A673 (cell line): Measurements from ENCODE around the gene PI16. TPM values are rescaled to one million over a fixed set of nuclear protein-coding genes. Genes with fewer than 3 reads are reported as not detected.

Experiments
- BruUV-seq: library from RNA; stranded (reverse); fragments of 400-500 nt; replicated peaks from 2 replicates; lab custom pipeline; 2021; lab: Mats Ljungman, UMichigan
- CTCF ChIA-PET: fragments of 300-600 bp; sonication (Branson Sonifier 250); formaldehyde crosslinking; loops from one replicate; lab custom pipeline; 2022; ENCODE audit warnings: antibody characterized with exemption; lab: Charles Lee
- POLR2A ChIA-PET: fragments of 300-600 bp; sonication (Branson Sonifier 250); formaldehyde crosslinking; loops from one replicate; lab custom pipeline; 2022; ENCODE audit warnings: antibody characterized with exemption; ENCODE audit not compliant: low non-redundant PET; lab: Charles Lee
- DNase-seq: peaks from one replicate; pipeline ENCODE4 v3.0.0-alpha.2; 2015; ENCODE audit warnings: low spot score
- H3K27ac ChIP-seq: fragments of 200-600 bp; sonication (generic); 2 replicates; pipeline ENCODE4 v1.5.1; 2016; ENCODE audit warnings: mixed run types, low read depth, mild to moderate bottlenecking, mixed read lengths, antibody characterized with exemption, low read length; ENCODE audit not compliant: poor library complexity, severe bottlenecking
- H3K27me3 ChIP-seq: fragments of 200-600 bp; sonication (generic); replicated peaks from 2 replicates; pipeline ENCODE4 v1.6.1; 2017; ENCODE audit warnings: mixed run types, low read depth, mild to moderate bottlenecking, mixed read lengths, antibody characterized with exemption, low read length; ENCODE audit not compliant: insufficient read depth, poor library complexity
- H3K36me3 ChIP-seq: fragments of 200-600 bp; sonication (generic); 2 replicates; pipeline ENCODE4 v1.6.1; 2016; ENCODE audit warnings: mixed run types, mild to moderate bottlenecking, mixed read lengths, antibody characterized with exemption, low read length; ENCODE audit not compliant: insufficient read depth, poor library complexity, severe bottlenecking
- H3K4me1 ChIP-seq: fragments of 200-600 bp; sonication (generic); 2 replicates; pipeline ENCODE4 v1.6.1; 2017; ENCODE audit warnings: mixed run types, mild to moderate bottlenecking, mixed read lengths, antibody characterized with exemption, low read length; ENCODE audit not compliant: insufficient read depth, poor library complexity, severe bottlenecking
- H3K4me3 ChIP-seq: fragments of 200-600 bp; sonication (generic); 2 replicates; pipeline ENCODE4 v1.5.1; 2016; ENCODE audit warnings: low read depth, mixed run types, mild to moderate bottlenecking, mixed read lengths, low read length; ENCODE audit not compliant: poor library complexity, severe bottlenecking
- H3K9me3 ChIP-seq: fragments of 200-600 bp; sonication (generic); 2 replicates; pipeline ENCODE4 v1.6.1; 2016; ENCODE audit warnings: mixed run types, low read depth, mild to moderate bottlenecking, mixed read lengths, antibody characterized with exemption, low read length; ENCODE audit not compliant: poor library complexity, severe bottlenecking
- CTCF ChIP-seq: fragments of 300-800, 200-600 bp; sonication (generic); conservative IDR thresholded peaks from 2 replicates; pipeline ENCODE4 v1.5.1; 2017; ENCODE audit warnings: low read depth, mild to moderate bottlenecking, antibody characterized with exemption, low read length, moderate library complexity, mixed read lengths
- EZH2 ChIP-seq: fragments of 200-600 bp; sonication (generic); IDR thresholded peaks from 2 replicates; pipeline ENCODE4 v1.6.1; 2017; ENCODE audit warnings: borderline replicate concordance, low read depth, mild to moderate bottlenecking, mixed read lengths, antibody characterized with exemption, low read length; ENCODE audit not compliant: poor library complexity, severe bottlenecking
- intact Hi-C: fragments of 100-400 bp; cut with micrococcal nuclease; formaldehyde crosslinking; loops from one replicate; pipeline ENCODE4 v1.10.0; 2022; ENCODE audit not compliant: unreplicated experiment
- total RNA-seq: library from RNA; stranded (reverse); gene quantifications from 2 replicates; pipeline ENCODE4 v1.2.3, GENCODE V29; 2021

PI16 gene
- total RNA-seq, 1 experiment from 2014 or later: not detected

- no peak for DNase-seq
- Histone ChIP-seq H3K27me3 (no peaks in the 10 kb centered on the region), H3K4me3 (no peak overlapping the region), H3K36me3 (peaks cover 4% of the 10 kb centered on the region), H3K9me3 (no peaks in the 10 kb centered on the region), H3K4me1 (no peaks in the 10 kb centered on the region), H3K27ac (no peak overlapping the region)
- no TSS peak for BruUV-seq
- TF ChIP-seq EZH2 (no peak), CTCF (no peak)
- CTCF ChIA-PET: no interaction called here
- POLR2A ChIA-PET: no interaction called here
- intact Hi-C loops: no loop called here
Measured at GRCh38 chr6:36961441-36962435, 7.2 kb downstream of the PI16 start.

GRCh38 chr6:36962874-36963273 lies 8.3 kb downstream of the PI16 start:
- DNase-seq: peak; percentile 68
- H3K27ac ChIP-seq: no peak overlapping the region
- BruUV-seq: no TSS peak

More at GRCh38 chr6:36962874-36963273, 8.3 kb downstream of the PI16 start:
- ChIA-PET POLR2A (no interaction called here), CTCF (no interaction called here)
- H3K9me3 ChIP-seq: no peaks in the 10 kb centered on the region
- H3K4me3 ChIP-seq: no peak overlapping the region
- TF ChIP-seq EZH2 (no peak), CTCF (no peak)
- no peaks in the 10 kb centered on the region for H3K27me3 ChIP-seq
- intact Hi-C loops: no loop called here
- peaks cover 10% of the 10 kb centered on the region for H3K36me3 ChIP-seq
- H3K4me1 ChIP-seq: no peaks in the 10 kb centered on the region
